HepG2 (cell line): ENCODE measurements around the gene CBX2. TPM values are rescaled to one million over a fixed set of nuclear protein-coding genes. Genes with fewer than 3 reads are reported as not detected.

Experiments used
- CC2D1A ChIP-seq: sonication (generic); formaldehyde crosslinking; IDR thresholded peaks from 2 replicates; pipeline ENCODE4 v1.8.1; 2023; ENCODE audit warnings: mild to moderate bottlenecking, missing genetic modification reagents
- GZF1 ChIP-seq: sonication (generic); formaldehyde crosslinking; IDR thresholded peaks from 2 replicates; pipeline ENCODE4 v1.5.1; 2020; ENCODE audit warnings: mild to moderate bottlenecking, missing genetic modification reagents
- HNRNPK ChIP-seq: fragments of 200-400 bp; formaldehyde crosslinking; IDR thresholded peaks from 2 replicates; pipeline ENCODE4 v1.6.1; 2018; ENCODE audit warnings: low read length, low read depth, moderate library complexity, mild to moderate bottlenecking; ENCODE audit not compliant: poor library complexity, severe bottlenecking
- MIXL1 ChIP-seq: IDR thresholded peaks from 2 replicates; pipeline ENCODE4 v1.6.1; 2016
- MTF1 ChIP-seq: sonication (generic); formaldehyde crosslinking; IDR thresholded peaks from 2 replicates; pipeline ENCODE4 v1.5.0; 2020; ENCODE audit warnings: missing genetic modification reagents
- NFE2L1 ChIP-seq: sonication (generic); formaldehyde crosslinking; IDR thresholded peaks from 2 replicates; pipeline ENCODE4 v1.4.0; 2020; ENCODE audit warnings: missing genetic modification reagents, mild to moderate bottlenecking, borderline replicate concordance
- NRL ChIP-seq: sonication (generic); formaldehyde crosslinking; IDR thresholded peaks from 2 replicates; pipeline ENCODE4 v1.5.0; 2020; ENCODE audit warnings: missing genetic modification reagents, mild to moderate bottlenecking, moderate library complexity, borderline replicate concordance
- PHB2 ChIP-seq: fragments of 450-650 bp; IDR thresholded peaks from 2 replicates; pipeline ENCODE4 v1.6.1; 2018; ENCODE audit not compliant: partially characterized antibody
- POLR2AphosphoS5 ChIP-seq: IDR thresholded peaks from 2 replicates; pipeline ENCODE4 v1.6.1; 2012; ENCODE audit warnings: low read depth, low read length
- SMAD1 ChIP-seq: sonication (generic); formaldehyde crosslinking; IDR thresholded peaks from 2 replicates; pipeline ENCODE4 v1.4.0; 2020; ENCODE audit warnings: missing genetic modification reagents, low read depth, mild to moderate bottlenecking, borderline replicate concordance
- SP1 ChIP-seq, 2 experiments: fragments of 450-650 bp in 1 of 2; sonication (generic) in 1 of 2; formaldehyde crosslinking in 1 of 2; IDR thresholded peaks; 2 replicates each; pipeline versions ENCODE4 v1.4.0 to v1.6.1; 2016 to 2020; ENCODE audit warnings: missing genetic modification reagents in 1 of 2
- ZNF776 ChIP-seq: sonication (generic); formaldehyde crosslinking; IDR thresholded peaks from 2 replicates; pipeline ENCODE4 v1.4.0; 2020; ENCODE audit warnings: mild to moderate bottlenecking, missing genetic modification reagents
- polyA plus RNA-seq, 8 experiments: library from polyadenylated mRNA; depleted of rRNA in 3 of 8; stranded (reverse) in 7 of 8; unstranded in 1 of 8; fragments of >200 nt; fragmentation: Illumina TruSeq in 4 of 8; extraction: Trizol in 4 of 8; gene quantifications; 2 replicates each; pipeline versions ENCODE4 v1.2.1 to v1.2.3, GENCODE V29; 2011 to 2016; ENCODE audit warnings: low read depth in 4 of 8, missing spikeins in 1 of 8, mixed read lengths in 1 of 8; ENCODE audit not compliant: insufficient read depth in 1 of 8
- total RNA-seq, 5 experiments: library from RNA; depleted of rRNA; stranded (reverse); fragments of >200 nt; fragmentation: Illumina TruSeq; extraction: Trizol; gene quantifications; 2 replicates each; pipeline ENCODE4 v1.2.3, GENCODE V29; 2016; ENCODE audit warnings: low read depth in 1 of 5
- TF ChIP-seq, protein P1 (sequence below): sonication (generic); formaldehyde crosslinking; IDR thresholded peaks from 2 replicates; pipeline ENCODE4 v1.5.0; 2020; ENCODE audit warnings: mild to moderate bottlenecking, missing genetic modification reagents
- TF ChIP-seq, protein P2 (sequence below): sonication (generic); formaldehyde crosslinking; IDR thresholded peaks from 2 replicates; pipeline ENCODE4 v1.5.0; 2020; ENCODE audit warnings: missing genetic modification reagents, mild to moderate bottlenecking, borderline replicate concordance
- TF ChIP-seq, protein P3 (sequence below): sonication (generic); formaldehyde crosslinking; IDR thresholded peaks from 2 replicates; pipeline ENCODE4 v1.8.1; 2023; ENCODE audit warnings: mild to moderate bottlenecking, missing genetic modification reagents, borderline replicate concordance
- TF ChIP-seq, protein P4 (sequence below): IDR thresholded peaks from 2 replicates; pipeline ENCODE4 v1.6.1; 2016; ENCODE audit warnings: low read depth, missing genetic modification reagents, missing compliant biosample characterization
- TF ChIP-seq, protein P5 (sequence below): sonication (generic); formaldehyde crosslinking; conservative IDR thresholded peaks from 2 replicates; pipeline ENCODE4 v1.8.0; 2022; ENCODE audit warnings: mild to moderate bottlenecking, moderate library complexity, missing genetic modification reagents

CBX2 gene
- total and polyA plus RNA-seq, 2 of the 13 experiments (the other 11 are each of a cell fraction or from before 2014, with no cell fraction given) = 14.5 to 31.1 TPM

DNA sequence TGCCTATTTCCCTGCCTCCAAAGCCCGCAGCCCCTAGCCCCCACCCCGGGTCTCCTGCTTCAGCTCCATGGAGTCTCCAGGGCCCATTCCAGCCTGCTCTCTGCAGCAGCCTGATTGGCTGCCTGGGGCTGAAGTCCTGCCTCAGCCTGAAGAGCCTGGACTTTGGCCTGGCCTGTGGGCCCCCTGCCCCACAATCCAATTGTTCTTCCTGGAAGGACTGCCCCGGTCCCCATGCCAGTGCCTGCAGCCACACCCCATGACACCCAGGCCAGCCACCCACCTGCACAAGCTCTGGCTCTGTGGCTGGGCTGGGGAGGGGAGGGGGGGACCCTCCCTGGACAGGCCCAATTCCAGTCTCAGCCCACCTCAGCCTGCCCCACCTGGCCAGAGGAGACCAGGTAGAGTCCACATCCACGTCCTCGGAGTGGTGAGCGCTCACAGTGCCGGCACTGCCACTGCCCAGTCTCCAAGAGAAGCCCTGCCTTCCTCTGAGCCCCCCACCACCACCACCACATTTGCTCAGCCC is 34.9 kb upstream of the CBX2 start (continued):
- TF ChIP-seq, protein P1, sequence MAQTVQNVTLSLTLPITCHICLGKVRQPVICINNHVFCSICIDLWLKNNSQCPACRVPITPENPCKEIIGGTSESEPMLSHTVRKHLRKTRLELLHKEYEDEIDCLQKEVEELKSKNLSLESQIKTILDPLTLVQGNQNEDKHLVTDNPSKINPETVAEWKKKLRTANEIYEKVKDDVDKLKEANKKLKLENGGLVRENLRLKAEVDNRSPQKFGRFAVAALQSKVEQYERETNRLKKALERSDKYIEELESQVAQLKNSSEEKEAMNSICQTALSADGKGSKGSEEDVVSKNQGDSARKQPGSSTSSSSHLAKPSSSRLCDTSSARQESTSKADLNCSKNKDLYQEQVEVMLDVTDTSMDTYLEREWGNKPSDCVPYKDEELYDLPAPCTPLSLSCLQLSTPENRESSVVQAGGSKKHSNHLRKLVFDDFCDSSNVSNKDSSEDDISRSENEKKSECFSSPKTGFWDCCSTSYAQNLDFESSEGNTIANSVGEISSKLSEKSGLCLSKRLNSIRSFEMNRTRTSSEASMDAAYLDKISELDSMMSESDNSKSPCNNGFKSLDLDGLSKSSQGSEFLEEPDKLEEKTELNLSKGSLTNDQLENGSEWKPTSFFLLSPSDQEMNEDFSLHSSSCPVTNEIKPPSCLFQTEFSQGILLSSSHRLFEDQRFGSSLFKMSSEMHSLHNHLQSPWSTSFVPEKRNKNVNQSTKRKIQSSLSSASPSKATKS (CRISPR knock-in tag) = no peak
- TF ChIP-seq NRL (CRISPR knock-in tag) = peak; percentile 84
- peak; percentile 81 for TF ChIP-seq MIXL1 (CRISPR knock-in tag)
- no peak for TF ChIP-seq GZF1 (CRISPR knock-in tag)
- TF ChIP-seq SP1 (IDR thresholded peaks at IDR 0.05) = no peak
- TF ChIP-seq SP1 (CRISPR knock-in tag; IDR thresholded peaks at IDR 0.05) = 0 out of 2 replicates have a peak, but pooled peaks have one; percentile 52
- TF ChIP-seq, protein P2, sequence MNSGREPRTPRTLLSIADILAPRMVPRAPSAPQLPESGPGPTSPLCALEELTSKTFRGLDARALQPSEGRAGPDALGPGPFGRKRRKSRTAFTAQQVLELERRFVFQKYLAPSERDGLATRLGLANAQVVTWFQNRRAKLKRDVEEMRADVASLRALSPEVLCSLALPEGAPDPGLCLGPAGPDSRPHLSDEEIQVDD (CRISPR knock-in tag) = no peak
- no peak for TF ChIP-seq NFE2L1 (CRISPR knock-in tag)
- no peak; the same call in none of the 2 replicates for TF ChIP-seq POLR2AphosphoS5
- TF ChIP-seq, protein P3, sequence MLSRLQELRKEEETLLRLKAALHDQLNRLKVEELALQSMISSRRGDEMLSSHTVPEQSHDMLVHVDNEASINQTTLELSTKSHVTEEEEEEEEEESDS = no peak
- no peak for TF ChIP-seq MTF1
- TF ChIP-seq HNRNPK = no peak
- no peak for TF ChIP-seq PHB2
- peak; percentile 78; the same call in 1 of the 2 replicates for TF ChIP-seq ZNF776 (CRISPR knock-in tag)
- TF ChIP-seq, protein P4, sequence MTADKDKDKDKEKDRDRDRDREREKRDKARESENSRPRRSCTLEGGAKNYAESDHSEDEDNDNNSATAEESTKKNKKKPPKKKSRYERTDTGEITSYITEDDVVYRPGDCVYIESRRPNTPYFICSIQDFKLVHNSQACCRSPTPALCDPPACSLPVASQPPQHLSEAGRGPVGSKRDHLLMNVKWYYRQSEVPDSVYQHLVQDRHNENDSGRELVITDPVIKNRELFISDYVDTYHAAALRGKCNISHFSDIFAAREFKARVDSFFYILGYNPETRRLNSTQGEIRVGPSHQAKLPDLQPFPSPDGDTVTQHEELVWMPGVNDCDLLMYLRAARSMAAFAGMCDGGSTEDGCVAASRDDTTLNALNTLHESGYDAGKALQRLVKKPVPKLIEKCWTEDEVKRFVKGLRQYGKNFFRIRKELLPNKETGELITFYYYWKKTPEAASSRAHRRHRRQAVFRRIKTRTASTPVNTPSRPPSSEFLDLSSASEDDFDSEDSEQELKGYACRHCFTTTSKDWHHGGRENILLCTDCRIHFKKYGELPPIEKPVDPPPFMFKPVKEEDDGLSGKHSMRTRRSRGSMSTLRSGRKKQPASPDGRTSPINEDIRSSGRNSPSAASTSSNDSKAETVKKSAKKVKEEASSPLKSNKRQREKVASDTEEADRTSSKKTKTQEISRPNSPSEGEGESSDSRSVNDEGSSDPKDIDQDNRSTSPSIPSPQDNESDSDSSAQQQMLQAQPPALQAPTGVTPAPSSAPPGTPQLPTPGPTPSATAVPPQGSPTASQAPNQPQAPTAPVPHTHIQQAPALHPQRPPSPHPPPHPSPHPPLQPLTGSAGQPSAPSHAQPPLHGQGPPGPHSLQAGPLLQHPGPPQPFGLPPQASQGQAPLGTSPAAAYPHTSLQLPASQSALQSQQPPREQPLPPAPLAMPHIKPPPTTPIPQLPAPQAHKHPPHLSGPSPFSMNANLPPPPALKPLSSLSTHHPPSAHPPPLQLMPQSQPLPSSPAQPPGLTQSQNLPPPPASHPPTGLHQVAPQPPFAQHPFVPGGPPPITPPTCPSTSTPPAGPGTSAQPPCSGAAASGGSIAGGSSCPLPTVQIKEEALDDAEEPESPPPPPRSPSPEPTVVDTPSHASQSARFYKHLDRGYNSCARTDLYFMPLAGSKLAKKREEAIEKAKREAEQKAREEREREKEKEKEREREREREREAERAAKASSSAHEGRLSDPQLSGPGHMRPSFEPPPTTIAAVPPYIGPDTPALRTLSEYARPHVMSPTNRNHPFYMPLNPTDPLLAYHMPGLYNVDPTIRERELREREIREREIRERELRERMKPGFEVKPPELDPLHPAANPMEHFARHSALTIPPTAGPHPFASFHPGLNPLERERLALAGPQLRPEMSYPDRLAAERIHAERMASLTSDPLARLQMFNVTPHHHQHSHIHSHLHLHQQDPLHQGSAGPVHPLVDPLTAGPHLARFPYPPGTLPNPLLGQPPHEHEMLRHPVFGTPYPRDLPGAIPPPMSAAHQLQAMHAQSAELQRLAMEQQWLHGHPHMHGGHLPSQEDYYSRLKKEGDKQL (CRISPR knock-in tag) = peak; percentile 67; the same call in 1 of the 2 replicates
- TF ChIP-seq CC2D1A (CRISPR knock-in tag) = no peak
- no peak; the same call in 1 of the 2 replicates for TF ChIP-seq SMAD1 (CRISPR knock-in tag)
- TF ChIP-seq, protein P5, sequence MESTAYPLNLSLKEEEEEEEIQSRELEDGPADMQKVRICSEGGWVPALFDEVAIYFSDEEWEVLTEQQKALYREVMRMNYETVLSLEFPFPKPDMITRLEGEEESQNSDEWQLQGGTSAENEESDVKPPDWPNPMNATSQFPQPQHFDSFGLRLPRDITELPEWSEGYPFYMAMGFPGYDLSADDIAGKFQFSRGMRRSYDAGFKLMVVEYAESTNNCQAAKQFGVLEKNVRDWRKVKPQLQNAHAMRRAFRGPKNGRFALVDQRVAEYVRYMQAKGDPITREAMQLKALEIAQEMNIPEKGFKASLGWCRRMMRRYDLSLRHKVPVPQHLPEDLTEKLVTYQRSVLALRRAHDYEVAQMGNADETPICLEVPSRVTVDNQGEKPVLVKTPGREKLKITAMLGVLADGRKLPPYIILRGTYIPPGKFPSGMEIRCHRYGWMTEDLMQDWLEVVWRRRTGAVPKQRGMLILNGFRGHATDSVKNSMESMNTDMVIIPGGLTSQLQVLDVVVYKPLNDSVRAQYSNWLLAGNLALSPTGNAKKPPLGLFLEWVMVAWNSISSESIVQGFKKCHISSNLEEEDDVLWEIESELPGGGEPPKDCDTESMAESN = peak; percentile 80
